Neural crest cell (in vitro differentiated cells): Measurements from ENCODE around the gene IFNA1. TPM values are rescaled to one million over a fixed set of nuclear protein-coding genes. Genes with fewer than 3 reads are reported as not detected.

Experiments
- DNase-seq: peaks from one replicate; pipeline ENCODE4 v3.0.0; 2021; ENCODE audit warnings: low read depth, mixed read lengths, low spot score
- H3K27ac Mint-ChIP-seq: one replicate; pipeline ENCODE4 v1.8.0; 2021; ENCODE audit warnings: mild to moderate bottlenecking, mixed read lengths; ENCODE audit not compliant: unreplicated experiment
- H3K27me3 Mint-ChIP-seq: 2 replicates; pipeline ENCODE4 v1.8.0; 2021; ENCODE audit warnings: low read depth, mild to moderate bottlenecking, mixed read lengths
- H3K36me3 Mint-ChIP-seq: 2 replicates; pipeline ENCODE4 v1.8.0; 2021; ENCODE audit warnings: low read depth, mild to moderate bottlenecking, mixed read lengths
- H3K4me1 Mint-ChIP-seq: 2 replicates; pipeline ENCODE4 v1.8.0; 2021; ENCODE audit warnings: mixed read lengths
- H3K4me3 Mint-ChIP-seq: one replicate; pipeline ENCODE4 v1.8.0; 2021; ENCODE audit warnings: mild to moderate bottlenecking, mixed read lengths
- H3K9me3 Mint-ChIP-seq: 2 replicates; pipeline ENCODE4 v1.8.0; 2021; ENCODE audit warnings: mixed read lengths
- total RNA-seq: library from RNA; stranded (reverse); gene quantifications from 2 replicates; pipeline ENCODE4 v1.2.1, GENCODE V29; 2021
- TF ChIP-seq, protein P1 (sequence below): fragments of 200-600 bp; sonication (generic); conservative IDR thresholded peaks from 2 replicates; pipeline ENCODE4 v1.5.0; 2021; ENCODE audit warnings: antibody characterized with exemption, mild to moderate bottlenecking

The IFNA1 gene
- total RNA-seq, 1 donor from 2014 or later: not detected

DNA sequence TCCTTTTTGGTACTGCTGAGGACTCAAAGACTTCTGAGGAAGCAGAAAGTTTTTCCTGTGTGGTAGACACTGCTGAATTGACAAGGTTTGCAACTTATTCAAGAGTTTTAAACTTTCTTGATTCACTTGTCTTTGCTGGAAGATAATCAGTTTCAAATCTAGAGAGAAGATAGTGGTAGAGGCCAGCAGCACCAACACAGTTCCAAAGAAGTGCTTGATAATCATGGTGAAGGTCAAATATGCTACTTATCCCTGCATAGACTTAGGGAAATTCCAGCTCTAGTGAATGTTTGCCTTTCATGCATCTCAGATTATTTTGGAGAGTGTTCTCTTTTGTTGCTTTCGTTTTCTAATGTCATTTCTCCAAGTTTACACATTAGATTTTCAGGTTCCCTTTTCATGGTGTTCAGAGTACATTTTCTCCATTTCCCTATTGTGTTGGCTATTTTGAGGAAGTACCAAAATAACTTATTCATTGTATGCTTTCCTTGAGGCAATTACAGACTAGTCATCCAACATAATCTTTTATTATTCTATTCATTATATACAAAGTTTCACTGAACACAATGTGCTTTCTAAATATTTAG is 41.3 kb downstream of the IFNA1 start:
- DNase-seq: no peak

DNA sequence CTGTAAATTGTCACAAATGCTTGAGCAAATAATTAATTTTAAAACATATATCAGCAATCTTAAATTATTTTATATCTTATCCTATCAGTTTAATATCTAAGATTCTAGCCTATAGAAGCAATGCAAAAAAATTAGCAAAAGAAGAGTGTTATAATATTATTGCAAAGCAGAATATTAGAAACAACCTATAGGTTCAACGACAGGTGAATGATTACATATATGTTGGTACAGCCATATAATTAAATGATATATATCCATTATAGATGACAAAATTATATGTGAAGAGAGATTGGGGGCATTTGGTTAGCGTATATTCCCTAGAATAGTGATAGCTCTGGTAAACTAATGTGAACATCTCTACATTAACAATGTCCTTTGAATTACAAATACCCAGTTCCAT is 42.0 kb downstream of the IFNA1 start, which contains the start of gene IFNE:
Gene IFNE, minus strand, starts transcription at position 101 of the 400 bp plus-strand sequence. CDS start 619 bp downstream, outside the sequence.
- Mint-ChIP-seq H3K36me3 (peaks cover 4% of the 10 kb centered on the region), H3K27ac (no peak within 1 kb of the TSS), H3K27me3 (no peaks in the 10 kb centered on the region), H3K4me1 (no peaks in the 10 kb centered on the region), H3K9me3 (peaks cover 7% of the 10 kb centered on the region), H3K4me3 (no peak within 1 kb of the TSS)
- TF ChIP-seq, protein P1, sequence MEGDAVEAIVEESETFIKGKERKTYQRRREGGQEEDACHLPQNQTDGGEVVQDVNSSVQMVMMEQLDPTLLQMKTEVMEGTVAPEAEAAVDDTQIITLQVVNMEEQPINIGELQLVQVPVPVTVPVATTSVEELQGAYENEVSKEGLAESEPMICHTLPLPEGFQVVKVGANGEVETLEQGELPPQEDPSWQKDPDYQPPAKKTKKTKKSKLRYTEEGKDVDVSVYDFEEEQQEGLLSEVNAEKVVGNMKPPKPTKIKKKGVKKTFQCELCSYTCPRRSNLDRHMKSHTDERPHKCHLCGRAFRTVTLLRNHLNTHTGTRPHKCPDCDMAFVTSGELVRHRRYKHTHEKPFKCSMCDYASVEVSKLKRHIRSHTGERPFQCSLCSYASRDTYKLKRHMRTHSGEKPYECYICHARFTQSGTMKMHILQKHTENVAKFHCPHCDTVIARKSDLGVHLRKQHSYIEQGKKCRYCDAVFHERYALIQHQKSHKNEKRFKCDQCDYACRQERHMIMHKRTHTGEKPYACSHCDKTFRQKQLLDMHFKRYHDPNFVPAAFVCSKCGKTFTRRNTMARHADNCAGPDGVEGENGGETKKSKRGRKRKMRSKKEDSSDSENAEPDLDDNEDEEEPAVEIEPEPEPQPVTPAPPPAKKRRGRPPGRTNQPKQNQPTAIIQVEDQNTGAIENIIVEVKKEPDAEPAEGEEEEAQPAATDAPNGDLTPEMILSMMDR: no peak
- no peak for DNase-seq

More for the DNA sequence above, 41.3 kb downstream of the IFNA1 start:
- peaks cover 7% of the 10 kb centered on the region for H3K9me3 Mint-ChIP-seq
- no peak overlapping the region for H3K4me3 Mint-ChIP-seq
- TF ChIP-seq, protein P1: no peak
- peaks cover 4% of the 10 kb centered on the region for H3K36me3 Mint-ChIP-seq
- H3K4me1 Mint-ChIP-seq: no peaks in the 10 kb centered on the region
- H3K27me3 Mint-ChIP-seq: no peaks in the 10 kb centered on the region
- H3K27ac Mint-ChIP-seq: no peak overlapping the region

Other genes with a start within 250 kb of the IFNA1 start
- not detected in 2 replicates for gene IFNA7, start 238.2 kb upstream of the IFNA1 start, total RNA-seq
- not detected in 2 replicates for gene IFNA10, start 233.3 kb upstream of the IFNA1 start, total RNA-seq
- gene IFNA16, start 223.1 kb upstream of the IFNA1 start, total RNA-seq: not detected in 2 replicates
- gene IFNA17, start 212.2 kb upstream of the IFNA1 start, total RNA-seq: not detected in 2 replicates
- not detected in 2 replicates for gene IFNA14, start 200.4 kb upstream of the IFNA1 start, total RNA-seq
- not detected in 2 replicates for gene IFNA5, start 135.1 kb upstream of the IFNA1 start, total RNA-seq
- 31.0 and 31.7 TPM in 2 replicates for gene KLHL9, start 105.0 kb upstream of the IFNA1 start, total RNA-seq
- gene IFNA6, start 89.6 kb upstream of the IFNA1 start, total RNA-seq: not detected in 2 replicates
- gene IFNA13, start 72.4 kb upstream of the IFNA1 start, total RNA-seq: not detected in 2 replicates
- gene IFNA2, start 55.0 kb upstream of the IFNA1 start, total RNA-seq: not detected in 2 replicates
- gene IFNA8, start 31.3 kb upstream of the IFNA1 start, total RNA-seq: not detected in 2 replicates
- gene IFNE, start 41.9 kb downstream of the IFNA1 start, total RNA-seq: 0.16 TPM in 1 of 2 replicates, not detected in the other